Mesenteric fat pad (tissue), 1 donor: ENCODE results near the gene RASAL1. TPM values are rescaled to one million over a fixed set of nuclear protein-coding genes. Genes with fewer than 3 reads are reported as not detected.

Source experiments
- DNase-seq: peaks from one replicate; pipeline ENCODE4 v3.0.0-alpha.2; 2020; ENCODE audit warnings: low spot score
- total RNA-seq: library from RNA; stranded (reverse); fragmentation: NEBNext Ultra II Directional; extraction: Animal tissue kit (Norgen Biotek cat#: 25700); gene quantifications from one replicate; pipeline ENCODE4 v1.2.1, GENCODE V29; 2021
- donor health status: DM: yes; HTN: yes; CAD: no.

Gene RASAL1
- total RNA-seq, 1 donor from 2014 or later = not detected

GRCh38 chr12:113077859-113078255 is 57.7 kb downstream of the RASAL1 start:
- DNase-seq = no peak

- DNase-seq = no peak
These were observed 58.3 kb downstream of the RASAL1 start for GRCh38 chr12:113077057-113077858.

GRCh38 chr12:113075137-113075683 is 60.4 kb downstream of the RASAL1 start:
- DNase-seq = no peak

GRCh38 chr12:113073586-113073985 is 62.0 kb downstream of the RASAL1 start:
- DNase-seq = no peak

GRCh38 chr12:113072136-113072535 is 63.4 kb downstream of the RASAL1 start:
- no peak for DNase-seq

- DNase-seq = no peak
These were observed 64.1 kb downstream of the RASAL1 start for GRCh38 chr12:113071135-113072112.

GRCh38 chr12:113070117-113070906 is 65.2 kb downstream of the RASAL1 start:
- no peak for DNase-seq

GRCh38 chr12:113069751-113070116 is 65.8 kb downstream of the RASAL1 start:
- no peak for DNase-seq

GRCh38 chr12:113069149-113069548 is 66.4 kb downstream of the RASAL1 start:
- no peak for DNase-seq

- DNase-seq = no peak
These were observed 67.3 kb downstream of the RASAL1 start for GRCh38 chr12:113067987-113068935.

- DNase-seq = no peak
These were observed 68.7 kb downstream of the RASAL1 start for GRCh38 chr12:113066813-113067400.

GRCh38 chr12:113065126-113066007 is 70.2 kb downstream of the RASAL1 start:
- DNase-seq = no peak

GRCh38 chr12:113064395-113065125 is 71.0 kb downstream of the RASAL1 start:
- DNase-seq = no peak

- DNase-seq = no peak
These were observed 71.9 kb downstream of the RASAL1 start for GRCh38 chr12:113063396-113064350.

GRCh38 chr12:113062502-113063395 is 72.8 kb downstream of the RASAL1 start:
- no peak for DNase-seq
